Left ventricle myocardium inferior (tissue), 1 donor: ENCODE data around the gene FAXDC2. TPM values are rescaled to one million over a fixed set of nuclear protein-coding genes. Genes with fewer than 3 reads are reported as not detected.
A peak's percentile ranks its signal among the peaks of the same experiment; 100 is the strongest.
"Not testable (repeated sequence)": the region's sequence is repeated elsewhere in the genome, so short reads cannot be mapped to it uniquely, and the experiment has no call there.

ENCODE experiments used
- DNase-seq: peaks from one replicate; pipeline ENCODE4 v3.0.0-alpha.2; 2020
- H3K27ac ChIP-seq: fragments of 200-600 bp; replicated peaks from 2 replicates; pipeline ENCODE4 v1.8.0; 2021
- H3K27me3 ChIP-seq: fragments of 200-600 bp; 2 replicates; pipeline ENCODE4 v1.8.0; 2021; ENCODE audit warnings: low read depth
- H3K36me3 ChIP-seq: fragments of 200-600 bp; 2 replicates; pipeline ENCODE4 v1.8.0; 2021
- H3K4me1 ChIP-seq: fragments of 200-600 bp; 2 replicates; pipeline ENCODE4 v1.8.0; 2021
- H3K4me3 ChIP-seq: fragments of 200-600 bp; 2 replicates; pipeline ENCODE4 v1.8.0; 2021; ENCODE audit warnings: mild to moderate bottlenecking, moderate library complexity
- H3K9me3 ChIP-seq: fragments of 200-600 bp; replicated peaks from 2 replicates; pipeline ENCODE4 v1.8.0; 2021
- CTCF ChIP-seq: fragments of 200-600 bp; IDR thresholded peaks from 2 replicates; pipeline ENCODE4 v1.8.0; 2021; ENCODE audit warnings: antibody characterized with exemption, mild to moderate bottlenecking, borderline replicate concordance
- intact Hi-C: fragments of 100-400 bp; cut with micrococcal nuclease; formaldehyde crosslinking; loops from one replicate; pipeline ENCODE4 v1.11.0; 2022
- total RNA-seq: library from RNA; stranded (reverse); fragmentation: NEBNext Ultra II Directional; extraction: Animal tissue kit (Norgen Biotek cat#: 25700); gene quantifications from one replicate; pipeline ENCODE4 v1.2.1, GENCODE V29; 2021
- donor health status: DM: no; HTN: yes; CAD: no; lungs with severe emphysema.

Gene FAXDC2
- total RNA-seq, 1 donor from 2014 or later = 23.5 TPM

- H3K4me3 ChIP-seq = no peak overlapping the region
- no peak for DNase-seq
- TF ChIP-seq CTCF = no peak
- peaks cover 58% of the 10 kb centered on the region for H3K36me3 ChIP-seq
- H3K9me3 ChIP-seq = no peaks in the 10 kb centered on the region
- intact Hi-C loops = no loop called here
- H3K4me1 ChIP-seq = peaks cover 23% of the 10 kb centered on the region
- no peaks in the 10 kb centered on the region for H3K27me3 ChIP-seq
- peak overlapping the region; percentile 73 for H3K27ac ChIP-seq
These were observed 16.4 kb downstream of the FAXDC2 start for GRCh38 chr5:154834053-154834452.

GRCh38 chr5:154832804-154833203 is 17.6 kb downstream of the FAXDC2 start:
- H3K27me3 ChIP-seq, H3K27ac ChIP-seq, DNase-seq, H3K9me3 ChIP-seq, intact Hi-C loops, H3K4me3 ChIP-seq: not testable (repeated sequence)
- H3K4me1 ChIP-seq = peaks cover 23% of the 10 kb centered on the region
- peaks cover 60% of the 10 kb centered on the region for H3K36me3 ChIP-seq

- H3K9me3 ChIP-seq = no peaks in the 10 kb centered on the region
- no peak overlapping the region for H3K4me3 ChIP-seq
- no peak overlapping the region for H3K27ac ChIP-seq
- DNase-seq = no peak
- intact Hi-C loops = no loop called here
- peaks cover 57% of the 10 kb centered on the region for H3K36me3 ChIP-seq
- H3K4me1 ChIP-seq = peaks cover 23% of the 10 kb centered on the region
- H3K27me3 ChIP-seq = no peaks in the 10 kb centered on the region
- no peak for TF ChIP-seq CTCF
These were observed 19.0 kb downstream of the FAXDC2 start for GRCh38 chr5:154831451-154831850.

GRCh38 chr5:154830596-154830995 is 19.8 kb downstream of the FAXDC2 start:
- Histone ChIP-seq H3K27ac (no peak overlapping the region), H3K27me3 (no peaks in the 10 kb centered on the region), H3K36me3 (peaks cover 59% of the 10 kb centered on the region), H3K4me3 (no peak overlapping the region), H3K4me1 (peaks cover 16% of the 10 kb centered on the region), H3K9me3 (no peaks in the 10 kb centered on the region)
- intact Hi-C loops = no loop called here
- DNase-seq = no peak
- no peak for TF ChIP-seq CTCF

- no peak for TF ChIP-seq CTCF
- no peak for DNase-seq
- no peaks in the 10 kb centered on the region for H3K27me3 ChIP-seq
- no peaks in the 10 kb centered on the region for H3K9me3 ChIP-seq
- H3K27ac ChIP-seq = no peak overlapping the region
- no peak overlapping the region for H3K4me3 ChIP-seq
- intact Hi-C loops = no loop called here
- H3K4me1 ChIP-seq = peaks cover 12% of the 10 kb centered on the region
- peaks cover 60% of the 10 kb centered on the region for H3K36me3 ChIP-seq
These were observed 20.2 kb downstream of the FAXDC2 start for GRCh38 chr5:154830219-154830595.

- H3K27ac ChIP-seq = no peak overlapping the region
- intact Hi-C loops = no loop called here
These were observed 20.7 kb downstream of the FAXDC2 start for GRCh38 chr5:154829589-154830218.

More at GRCh38 chr5:154829589-154830218, 20.7 kb downstream of the FAXDC2 start:
- Histone ChIP-seq H3K4me1 (peaks cover 7% of the 10 kb centered on the region), H3K4me3 (no peak overlapping the region), H3K27me3 (no peaks in the 10 kb centered on the region), H3K36me3 (peaks cover 61% of the 10 kb centered on the region), H3K9me3 (no peaks in the 10 kb centered on the region)
- DNase-seq = no peak
- no peak for TF ChIP-seq CTCF
